GM19328 (cell line): Measurements from ENCODE around the gene ASCC1.
"Not testable (repeated sequence)": the region's sequence is repeated elsewhere in the genome, so short reads cannot be mapped to it uniquely, and the experiment has no call there.

Experiments
- ATAC-seq: cut with Tn5 transposase; IDR thresholded peaks from one replicate; pipeline ENCODE4 v1.9.1; 2021; ENCODE audit warnings: mild to moderate bottlenecking, moderate library complexity; ENCODE audit not compliant: unreplicated experiment

ASCC1 gene

GRCh38 chr10:72133517-72133916 lies 82.6 kb downstream of the ASCC1 start:
- ATAC-seq: peak; percentile 55

GRCh38 chr10:72132854-72133253 lies 83.2 kb downstream of the ASCC1 start:
- no peak for ATAC-seq

GRCh38 chr10:72127571-72127970 lies 88.5 kb downstream of the ASCC1 start:
- ATAC-seq: no peak

- no peak for ATAC-seq
Measured at GRCh38 chr10:72126872-72127232, 89.2 kb downstream of the ASCC1 start.

DNA sequence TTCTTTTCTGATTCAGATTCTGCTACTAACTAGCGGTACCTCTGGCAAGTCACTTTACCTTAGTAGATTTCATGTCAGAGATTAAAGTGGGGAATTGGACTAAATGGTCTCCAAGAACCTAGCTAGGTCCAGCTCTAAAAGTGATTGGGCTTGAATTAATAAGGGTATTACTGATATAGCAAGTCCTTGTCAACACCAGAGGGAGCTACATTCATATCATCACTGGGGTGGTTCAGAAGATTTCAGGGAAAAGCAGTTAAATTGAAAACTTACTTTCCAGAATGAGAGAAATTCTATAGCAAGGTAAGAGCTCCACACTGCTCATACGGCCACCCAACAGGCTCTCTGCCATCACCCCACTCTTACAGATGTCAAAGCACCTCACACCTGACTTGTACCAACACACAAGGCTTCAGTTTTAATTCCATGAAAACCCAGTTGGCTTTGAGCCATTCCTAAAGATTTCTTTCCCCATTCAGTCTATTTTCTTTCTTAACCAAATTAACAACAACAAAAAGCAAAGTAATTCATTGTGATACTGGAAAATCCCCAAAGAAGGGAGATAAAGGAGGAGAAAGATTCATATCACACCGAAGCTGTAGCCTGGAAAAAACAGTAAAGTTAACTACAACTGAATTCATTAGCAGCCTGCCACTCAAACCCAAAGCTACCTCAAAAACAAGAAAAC lies 89.7 kb downstream of the ASCC1 start:
- ATAC-seq: no peak

GRCh38 chr10:72124989-72125388 lies 91.1 kb downstream of the ASCC1 start:
- ATAC-seq: no peak

- no peak for ATAC-seq
Measured at GRCh38 chr10:72124381-72124780, 91.7 kb downstream of the ASCC1 start.

DNA sequence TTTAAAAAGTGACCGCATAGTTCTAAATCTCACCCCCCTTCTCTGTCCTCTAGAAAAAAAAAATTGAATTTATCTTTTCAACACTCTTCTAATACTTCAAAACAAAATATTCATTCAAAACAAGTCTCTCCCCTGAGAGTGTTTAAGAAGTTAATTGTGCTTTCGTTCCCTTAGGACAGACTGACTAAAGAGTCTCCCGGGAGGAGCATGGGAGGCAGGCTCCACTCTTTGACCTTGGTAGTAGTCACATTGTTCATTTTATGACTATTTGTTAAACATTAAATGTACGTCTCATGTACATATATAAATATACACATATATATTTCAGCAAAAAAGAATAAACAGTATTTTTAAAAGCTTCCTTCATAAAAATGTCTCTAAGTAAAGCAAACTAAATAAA lies 92.5 kb downstream of the ASCC1 start:
- ATAC-seq: no peak

DNA sequence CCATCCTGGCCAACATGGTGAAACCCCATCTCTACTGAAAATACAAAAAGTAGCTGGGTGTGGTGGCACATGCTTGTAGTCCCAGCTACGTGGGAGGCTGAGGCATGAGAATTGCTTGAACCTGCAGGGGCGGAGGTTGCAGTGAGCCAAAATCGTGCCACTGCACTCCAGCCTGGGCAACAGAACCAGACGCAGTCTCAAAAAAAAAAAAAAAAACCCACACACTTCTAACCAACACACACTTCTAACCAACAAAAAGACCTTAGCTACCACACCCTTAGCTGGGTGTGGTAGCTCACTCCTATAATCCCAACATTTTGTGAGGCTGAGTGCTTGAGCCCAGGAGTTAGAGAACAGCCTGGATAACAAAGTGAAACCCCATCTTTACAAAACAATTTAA lies 93.9 kb downstream of the ASCC1 start:
- no peak for ATAC-seq

DNA sequence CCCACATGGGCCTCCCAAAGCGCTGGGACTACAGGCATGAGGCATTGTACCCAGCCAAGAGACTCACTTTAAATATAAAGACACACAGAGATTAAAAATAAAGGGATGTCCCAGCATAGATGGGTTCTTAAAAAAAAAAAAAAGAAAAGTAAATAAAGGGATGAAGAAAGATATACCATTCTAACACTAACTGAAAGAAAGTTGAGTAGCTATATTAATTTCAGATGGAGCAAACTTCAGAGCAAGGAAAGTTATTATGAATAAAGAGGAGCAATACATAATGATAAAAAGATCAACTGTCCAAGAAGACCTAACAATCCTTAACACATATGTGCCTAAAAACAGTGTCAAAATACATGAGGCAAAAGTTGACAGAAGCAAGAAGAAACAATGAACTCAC lies 94.7 kb downstream of the ASCC1 start:
- ATAC-seq: no peak

DNA sequence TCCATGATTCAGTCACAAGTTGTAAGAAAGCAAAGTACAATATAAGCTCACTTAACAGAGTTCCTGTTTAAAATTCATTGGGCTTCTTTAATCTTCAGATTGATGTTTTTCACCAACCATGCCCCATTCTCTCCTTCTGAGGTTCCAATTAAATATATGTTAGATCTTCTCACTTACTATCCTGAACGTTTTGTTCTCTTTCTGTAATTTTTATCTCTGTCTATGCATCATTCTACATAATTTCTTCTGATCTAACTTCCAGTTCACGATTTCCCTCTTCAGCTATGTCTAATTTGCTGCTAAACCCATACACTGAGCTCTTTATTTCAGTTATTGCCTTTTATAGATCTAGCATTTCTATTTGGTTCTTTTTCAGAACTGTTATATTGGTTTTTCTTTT lies 99.7 kb downstream of the ASCC1 start:
- ATAC-seq: no peak

DNA sequence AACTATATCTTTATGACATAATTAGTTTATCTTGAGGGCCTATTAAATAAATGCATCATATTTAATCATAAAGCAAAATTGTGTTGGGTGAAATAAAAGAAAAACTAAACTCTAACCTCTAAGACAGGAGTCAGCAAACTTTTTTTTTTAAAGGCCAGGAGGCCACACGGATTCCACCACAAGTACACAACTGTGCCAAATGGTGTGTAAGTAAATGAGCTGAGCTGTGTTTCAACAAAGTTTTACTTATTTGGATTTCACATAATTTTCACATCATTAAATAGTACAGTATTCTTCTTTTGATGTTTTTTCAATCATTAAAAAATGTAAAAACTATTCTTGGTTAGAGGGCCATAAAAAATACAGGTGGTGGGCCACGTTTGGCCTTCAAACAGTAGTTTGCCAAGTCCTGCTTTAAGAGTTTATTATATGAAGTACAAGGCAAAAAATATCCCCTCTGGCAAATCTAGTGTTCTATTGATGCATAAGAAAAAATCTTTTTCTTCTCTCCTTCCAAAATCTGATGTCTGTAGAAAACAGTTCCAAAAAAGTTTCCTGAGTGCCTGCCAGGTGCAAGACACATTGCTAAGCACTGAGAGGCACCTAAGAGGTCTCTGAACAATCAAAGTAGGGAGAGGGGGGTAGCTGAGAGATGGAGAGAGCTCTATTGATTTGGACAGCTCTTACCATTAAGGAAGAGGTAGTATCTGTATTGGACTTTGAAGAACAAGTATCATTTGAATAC lies 101.2 kb downstream of the ASCC1 start:
- ATAC-seq: no peak

DNA sequence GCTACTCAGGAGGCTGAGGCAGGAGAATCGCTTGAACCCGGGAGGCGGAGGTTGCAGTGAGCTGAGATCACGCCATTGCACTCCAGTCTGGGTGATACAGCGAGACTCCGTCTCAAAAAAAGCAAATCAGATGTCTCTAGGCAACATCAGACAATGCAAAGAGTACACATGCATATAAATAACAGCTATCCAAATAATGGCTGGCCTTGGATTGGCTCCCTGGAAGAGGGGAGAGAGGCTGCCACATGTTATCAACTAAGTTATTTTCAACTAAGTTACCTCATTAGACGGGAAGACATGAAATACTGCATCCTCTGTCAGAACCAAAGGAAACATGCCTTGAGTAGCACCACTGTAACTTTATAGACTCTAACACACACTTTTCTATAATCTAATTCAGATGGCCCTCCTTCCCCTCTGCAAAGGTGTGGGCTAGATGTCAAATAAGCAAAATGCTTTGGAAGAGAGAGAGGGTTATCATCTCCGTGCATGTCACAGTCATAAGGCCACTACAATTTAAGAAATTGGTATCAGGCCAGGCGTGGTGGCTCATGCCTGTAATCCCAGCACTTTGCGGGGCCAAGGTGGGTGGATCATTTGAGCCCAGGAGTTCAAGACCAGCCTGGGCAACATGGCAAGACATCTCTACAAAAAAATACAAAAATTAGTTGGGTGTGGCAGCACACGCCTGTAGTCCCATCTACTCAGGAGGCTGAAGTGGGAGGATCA lies 105.2 kb downstream of the ASCC1 start:
- ATAC-seq: no peak

GRCh38 chr10:72109636-72110157 lies 106.4 kb downstream of the ASCC1 start:
- no peak for ATAC-seq

- ATAC-seq: no peak
Measured at GRCh38 chr10:72108830-72109635, 107.0 kb downstream of the ASCC1 start.

DNA sequence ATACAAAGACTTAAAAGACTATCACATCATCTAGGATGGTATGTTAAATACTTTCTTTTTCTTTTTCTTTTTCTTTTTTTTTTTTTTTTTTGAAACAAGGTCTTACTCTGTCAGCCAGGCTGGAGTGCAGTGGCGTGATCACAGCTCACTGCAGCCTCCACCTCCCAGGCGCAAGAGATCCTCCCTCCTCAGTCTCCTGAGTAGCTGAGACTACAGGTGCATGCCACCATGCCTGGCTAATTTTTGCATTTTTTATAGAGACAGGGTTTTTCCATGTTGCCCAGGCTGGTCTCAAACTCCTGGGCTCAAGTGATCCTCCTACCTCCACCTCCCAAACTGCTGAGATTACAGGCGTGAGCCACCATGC lies 108.1 kb downstream of the ASCC1 start:
- ATAC-seq: not testable (repeated sequence)

DNA sequence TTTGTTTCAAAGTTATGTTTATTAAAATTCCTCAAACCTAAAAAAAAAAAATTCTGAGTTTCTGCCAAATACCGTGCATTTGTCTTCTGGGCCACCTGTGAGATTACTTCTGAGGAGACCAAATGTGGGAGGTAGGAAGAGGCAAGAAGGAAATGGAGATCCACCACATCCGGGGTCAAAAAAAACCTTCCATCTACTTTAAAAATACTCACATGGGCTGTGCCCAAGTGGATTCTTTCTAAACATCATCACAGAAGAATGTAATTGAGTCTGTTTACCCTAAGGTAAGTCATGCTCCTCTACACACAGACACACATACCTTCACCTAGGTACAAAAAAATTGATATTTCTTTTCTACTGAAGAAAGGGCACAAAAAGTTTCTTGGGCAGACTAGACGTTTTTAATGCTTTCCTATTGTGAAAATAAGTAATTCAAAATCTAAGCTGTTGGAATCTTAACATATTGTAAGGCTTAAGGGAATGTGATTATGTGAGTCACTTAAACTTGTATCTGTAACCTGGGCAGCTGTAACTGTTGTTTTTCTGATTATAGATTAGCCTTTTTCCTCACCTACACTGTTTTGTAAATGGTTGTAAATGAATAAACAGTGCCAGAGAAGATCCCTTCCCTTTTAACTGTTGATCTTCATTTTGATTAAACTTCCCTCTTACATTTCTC lies 108.6 kb downstream of the ASCC1 start:
- no peak for ATAC-seq

- no peak for ATAC-seq
Measured at GRCh38 chr10:72106896-72107295, 109.2 kb downstream of the ASCC1 start.

DNA sequence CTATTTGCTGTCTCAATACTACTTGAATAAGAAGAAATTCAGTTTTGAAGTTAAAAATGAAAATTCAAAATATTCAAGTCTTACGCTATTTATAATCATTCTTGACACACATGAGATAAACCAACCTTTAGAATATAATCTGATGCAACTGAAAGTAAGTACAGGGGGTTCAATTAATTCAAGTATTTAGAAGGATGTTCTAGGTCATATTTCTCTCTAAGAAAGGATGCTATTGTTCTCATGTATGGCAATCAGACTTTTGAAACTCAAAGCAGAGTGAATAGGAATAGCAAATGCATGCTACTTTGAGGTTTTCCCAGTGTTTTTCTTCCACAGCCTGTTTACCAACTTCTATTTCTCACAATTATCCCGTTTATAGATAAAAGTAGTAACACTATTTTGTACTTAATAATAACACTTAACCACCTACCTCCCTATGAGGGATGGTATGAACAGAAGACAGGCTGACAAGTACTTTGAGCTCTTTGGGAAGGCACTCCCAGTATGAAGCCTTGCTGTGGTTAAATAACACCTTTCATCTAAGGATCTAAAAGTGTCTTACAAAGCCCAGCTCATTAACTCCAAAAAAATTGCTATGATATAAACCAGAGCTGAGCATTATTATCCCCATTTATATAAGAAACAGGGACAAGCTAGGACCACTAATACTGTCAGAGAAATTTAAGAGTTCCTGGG lies 109.8 kb downstream of the ASCC1 start:
- ATAC-seq: no peak

DNA sequence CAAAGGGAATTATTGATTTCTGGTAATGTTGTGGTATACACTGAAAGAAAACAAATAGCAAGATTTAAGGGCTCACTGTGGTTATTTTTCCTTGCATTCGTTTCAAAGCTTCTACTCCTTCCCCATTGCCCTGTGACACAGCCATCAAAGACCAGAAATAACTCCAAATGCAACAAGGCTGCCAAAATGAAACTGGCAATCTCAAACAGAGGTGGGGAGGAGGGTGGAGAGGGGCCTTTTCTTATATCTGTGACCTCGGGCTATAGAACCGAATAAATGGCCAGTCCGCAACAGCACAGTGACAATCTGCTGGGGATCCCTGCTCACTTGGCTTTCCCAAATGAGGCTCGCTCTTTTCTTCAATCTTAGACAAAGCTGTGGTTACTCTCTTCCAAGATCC lies 110.4 kb downstream of the ASCC1 start:
- no peak for ATAC-seq
